ENCODE results near the gene NCR1.
"Not testable (repeated sequence)": the region's sequence is repeated elsewhere in the genome, so short reads cannot be mapped to it uniquely, and the experiment has no call there.

- TF ChIP-seq CTCF (IDR thresholded peaks at IDR 0.05), result peak in 1 of 3 donors; percentile 29
- not testable (repeated sequence) for TF ChIP-seq POLR2A, POLR2AphosphoS5 (IDR thresholded peaks at IDR 0.05)
These were observed 14.0 kb downstream of the NCR1 start for GRCh38 chr19:54919646-54920563.
